Measurements from ENCODE around the gene SLC5A1.
A peak's percentile ranks its signal among the peaks of the same experiment; 100 is the strongest.
"Not testable (repeated sequence)": the region's sequence is repeated elsewhere in the genome, so short reads cannot be mapped to it uniquely, and the experiment has no call there.

The SLC5A1 gene

DNA sequence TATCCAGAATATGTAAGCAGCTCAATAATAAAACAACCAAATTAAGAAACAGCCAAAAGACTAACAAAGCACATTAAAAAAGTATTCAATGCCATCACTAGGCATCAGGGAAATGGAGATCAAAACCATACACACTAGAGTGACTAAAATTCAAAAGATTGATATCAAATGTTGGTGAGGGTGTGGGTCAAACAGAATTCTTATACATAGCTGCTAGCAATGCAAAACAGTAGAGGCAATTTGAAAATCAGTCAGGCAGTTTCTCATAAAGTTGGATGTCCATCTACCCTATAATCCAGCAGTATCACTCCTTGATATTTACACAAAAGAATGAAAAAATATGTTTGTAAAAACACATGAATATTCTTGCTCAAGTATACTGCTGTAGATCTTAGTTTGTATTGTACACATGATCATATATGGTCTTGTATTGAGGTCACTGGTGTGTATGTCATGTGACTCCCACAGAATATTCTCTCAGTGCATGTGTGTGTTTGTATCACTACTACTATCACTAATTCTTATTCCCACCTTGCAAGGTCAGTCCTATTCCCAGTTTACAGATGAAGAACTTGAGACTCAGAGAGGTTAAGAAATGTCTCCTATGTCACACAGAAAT, 54.9 kb downstream of the SLC5A1 start:
- DNase-seq: no peak

DNA sequence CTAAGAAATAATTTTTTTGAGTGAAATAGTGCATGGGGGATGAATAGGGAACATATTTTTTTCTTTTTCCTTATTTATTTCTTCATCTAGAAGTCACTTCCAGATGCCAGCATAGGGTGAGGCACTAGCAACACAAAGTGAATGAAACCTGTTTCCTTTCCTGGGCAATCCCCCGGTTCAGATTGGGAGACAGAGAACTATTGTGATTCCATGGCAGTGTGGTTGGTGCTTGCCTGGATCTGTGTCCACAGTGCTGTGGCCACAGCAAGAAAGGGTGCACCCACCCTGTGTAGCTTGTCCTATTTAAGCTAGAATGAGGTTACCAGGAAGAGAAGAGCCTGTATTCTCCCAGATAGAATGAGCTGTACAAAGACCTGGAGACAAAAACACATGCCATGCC, 57.6 kb downstream of the SLC5A1 start:
- DNase-seq: no peak

DNA sequence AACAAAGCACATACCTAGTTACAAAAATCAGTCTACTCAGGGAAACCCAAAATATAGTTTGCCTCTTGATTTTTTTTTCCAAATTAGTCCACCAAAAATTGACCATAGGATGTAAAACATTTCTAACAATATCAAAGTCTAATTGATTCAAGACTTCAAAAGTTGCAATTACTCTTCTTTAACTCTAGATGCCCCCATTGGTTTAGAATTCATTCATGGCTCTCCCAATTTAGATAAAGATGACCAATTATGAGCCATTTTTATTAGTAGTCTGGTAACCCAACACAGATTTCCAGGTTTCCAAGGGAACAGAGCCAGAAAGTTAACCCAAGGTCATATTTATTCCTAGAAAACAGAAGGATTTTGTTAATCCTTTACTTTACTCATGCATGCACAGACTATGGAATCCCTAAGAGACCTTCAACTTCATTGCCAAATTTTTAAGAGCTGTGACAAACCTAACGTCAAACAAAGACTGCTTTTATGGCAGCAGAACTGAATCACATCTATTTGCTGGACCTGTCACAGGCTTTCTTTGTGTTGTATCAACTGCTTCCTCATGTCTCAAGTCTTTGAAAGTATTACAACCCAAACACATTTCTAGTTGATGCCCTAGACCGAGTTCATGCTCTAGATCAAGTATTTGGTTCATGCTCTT, 60.7 kb downstream of the SLC5A1 start:
- DNase-seq: no peak

DNA sequence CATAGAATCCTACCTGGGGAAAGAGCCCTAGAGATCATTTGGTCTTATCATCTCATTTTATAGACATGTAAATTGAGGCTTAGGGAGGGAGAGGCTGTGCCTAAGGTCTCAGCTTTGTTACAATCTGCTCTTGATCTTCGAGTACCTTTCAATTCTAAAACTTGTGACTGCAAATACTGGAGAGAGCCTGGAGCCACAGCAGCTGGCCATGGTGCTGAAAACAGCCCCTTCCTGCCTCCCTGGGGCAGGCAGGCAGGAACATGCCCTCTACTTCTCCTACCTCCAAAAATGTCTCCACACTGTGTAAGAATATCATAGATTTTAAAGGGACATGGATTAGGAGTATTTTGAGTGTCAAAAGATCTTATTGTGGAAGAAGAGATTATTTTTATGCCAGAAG, 63.9 kb downstream of the SLC5A1 start:
- DNase-seq: no peak

DNA sequence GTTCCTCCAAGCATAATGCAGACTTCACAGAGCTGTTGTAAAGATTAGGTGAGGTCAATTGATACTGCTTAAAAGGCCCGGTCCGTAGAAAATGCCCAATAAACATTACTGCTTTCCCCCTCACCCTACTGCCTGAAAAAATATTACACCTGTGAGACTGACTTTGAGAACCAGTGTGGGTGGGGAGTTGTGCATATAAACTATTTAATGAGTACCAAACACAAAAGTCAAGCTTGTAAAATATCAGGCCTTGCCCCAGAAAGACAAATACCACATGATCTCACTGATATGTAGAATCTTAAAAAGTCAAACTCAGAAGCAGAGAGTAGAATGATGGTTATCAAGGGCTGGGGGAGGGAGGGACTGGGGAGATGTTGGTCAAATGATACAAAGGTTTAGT, 69.3 kb downstream of the SLC5A1 start:
- DNase-seq: no peak

DNA sequence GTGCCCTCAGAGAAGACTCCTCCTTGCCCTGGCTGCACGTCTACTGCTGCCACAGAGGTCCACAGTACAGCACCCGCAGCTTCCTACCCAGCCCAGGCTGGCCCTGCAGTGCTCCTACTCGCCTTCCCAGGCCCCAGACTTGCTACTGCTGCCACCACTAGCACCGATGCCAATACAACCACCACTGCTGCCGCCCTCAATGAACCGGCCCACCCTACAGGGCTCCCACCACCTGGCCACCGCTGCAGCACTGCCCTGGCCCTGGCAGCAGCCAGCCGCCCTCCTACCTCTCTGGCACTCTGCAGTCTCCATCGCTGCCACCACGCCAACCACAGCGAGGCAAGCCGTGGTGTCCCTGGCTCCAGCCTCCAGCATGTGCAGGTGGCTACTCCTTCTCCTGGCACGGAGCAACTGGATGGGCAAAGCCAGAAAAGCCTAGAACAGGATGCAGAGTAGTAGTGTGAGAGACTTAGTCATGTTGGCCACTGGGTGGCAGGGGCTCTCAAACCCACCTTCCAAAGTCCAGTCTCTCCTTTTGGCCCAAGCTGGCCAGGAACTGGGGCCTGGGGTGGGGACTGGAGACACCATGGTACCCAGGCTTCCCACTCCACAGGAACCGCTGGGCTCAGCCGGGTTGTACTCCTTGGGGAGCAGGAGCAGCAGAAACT, 76.6 kb downstream of the SLC5A1 start:
- no peak for DNase-seq

DNA sequence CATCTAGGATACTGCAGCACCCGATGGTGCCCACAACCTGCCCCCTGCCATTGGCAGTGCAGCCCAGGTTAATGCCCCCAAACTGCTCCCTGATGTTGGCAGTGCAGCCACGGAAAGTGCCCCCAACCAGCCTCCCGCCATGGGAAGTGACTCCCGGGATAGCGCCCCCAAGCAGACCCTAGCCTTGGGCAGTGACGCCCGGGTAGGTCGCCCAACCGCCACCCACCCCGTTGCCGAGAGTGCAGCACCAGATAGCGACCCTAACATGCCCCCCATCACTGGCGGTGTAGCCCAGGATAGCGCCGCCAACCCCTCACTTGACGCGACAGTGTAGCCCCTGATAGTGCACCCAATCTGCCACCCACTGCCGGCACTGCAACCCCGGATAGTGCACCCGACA, 77.5 kb downstream of the SLC5A1 start:
- no peak for DNase-seq

DNA sequence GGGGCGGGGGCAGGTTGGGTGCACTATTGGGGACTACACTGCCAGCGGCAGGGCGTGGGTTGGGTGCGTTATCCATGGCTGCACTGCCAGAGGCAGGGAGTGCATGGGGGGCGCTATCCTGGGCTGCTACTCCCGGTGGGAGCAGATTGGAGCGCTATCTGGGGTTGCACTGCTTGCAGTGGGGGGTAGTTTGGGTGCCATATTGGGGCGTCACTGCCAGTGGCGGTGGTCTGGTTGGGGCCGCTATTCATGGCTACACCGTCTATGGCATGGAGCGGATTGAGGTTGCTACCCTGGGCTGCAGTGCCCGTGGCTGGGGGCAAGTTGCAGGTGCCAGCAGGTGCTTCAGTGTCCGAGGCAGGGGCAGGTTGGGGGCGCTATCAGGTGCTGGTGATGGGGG, 79.8 kb downstream of the SLC5A1 start:
- DNase-seq: no peak

DNA sequence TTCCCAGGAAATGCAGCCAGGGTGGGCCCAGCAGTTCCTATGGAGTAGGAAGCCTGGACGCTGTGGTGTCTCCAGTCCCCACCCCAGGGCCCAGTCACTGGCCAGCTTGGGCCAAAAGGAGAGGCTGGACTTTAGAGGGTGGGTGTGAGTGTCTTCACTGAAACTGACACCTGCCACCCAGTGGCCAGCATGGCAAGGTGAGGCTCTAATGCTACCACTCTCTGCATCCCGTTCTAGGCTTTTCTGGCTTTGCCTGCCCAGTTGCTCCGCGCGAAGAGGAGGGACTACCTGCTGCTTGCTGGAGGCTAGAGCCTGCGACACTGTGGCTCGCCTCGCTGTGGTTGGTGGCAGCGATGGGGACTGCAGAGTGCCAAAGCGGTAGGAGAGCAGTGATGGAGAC, 80.6 kb downstream of the SLC5A1 start:
- DNase-seq: no peak

DNA sequence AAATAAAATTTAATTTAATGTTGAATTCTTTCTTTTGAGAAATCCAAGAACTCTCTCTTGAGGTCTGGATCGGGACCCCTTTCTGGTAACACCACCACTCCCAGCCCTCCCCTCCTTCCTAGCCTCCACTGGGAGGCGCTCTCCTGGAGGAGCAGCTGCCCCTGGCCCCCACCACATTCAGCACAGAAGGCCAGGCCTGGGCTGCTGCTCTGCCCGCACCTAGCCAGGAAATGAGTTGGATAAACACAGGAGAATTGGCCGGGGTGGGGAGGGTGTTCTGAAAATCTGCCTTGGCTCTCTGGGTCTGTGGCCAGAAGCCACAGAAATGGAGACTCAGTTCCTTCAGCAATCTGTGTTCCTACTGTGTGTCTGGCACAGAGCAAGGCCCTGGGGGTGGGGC, 84.8 kb downstream of the SLC5A1 start:
- no peak for DNase-seq

DNA sequence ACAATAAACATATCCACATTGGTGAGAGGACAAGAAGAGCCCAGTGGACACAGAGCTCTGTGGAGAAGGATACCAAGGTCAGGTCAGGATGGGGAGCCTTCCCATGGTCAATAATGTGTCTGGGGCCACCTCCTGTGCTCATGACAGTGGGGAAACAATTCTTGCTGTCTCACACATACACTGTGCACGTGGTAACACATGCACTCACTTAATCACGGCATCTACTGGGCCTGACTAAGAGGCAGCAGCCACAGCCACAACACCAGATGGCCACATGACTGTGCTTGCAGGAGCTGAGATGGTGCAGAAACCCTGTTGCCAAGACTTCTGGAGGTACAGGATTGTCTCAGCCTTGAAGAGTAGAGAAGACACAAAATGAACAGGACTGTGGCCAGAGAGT, 87.4 kb downstream of the SLC5A1 start:
- DNase-seq: no peak

DNA sequence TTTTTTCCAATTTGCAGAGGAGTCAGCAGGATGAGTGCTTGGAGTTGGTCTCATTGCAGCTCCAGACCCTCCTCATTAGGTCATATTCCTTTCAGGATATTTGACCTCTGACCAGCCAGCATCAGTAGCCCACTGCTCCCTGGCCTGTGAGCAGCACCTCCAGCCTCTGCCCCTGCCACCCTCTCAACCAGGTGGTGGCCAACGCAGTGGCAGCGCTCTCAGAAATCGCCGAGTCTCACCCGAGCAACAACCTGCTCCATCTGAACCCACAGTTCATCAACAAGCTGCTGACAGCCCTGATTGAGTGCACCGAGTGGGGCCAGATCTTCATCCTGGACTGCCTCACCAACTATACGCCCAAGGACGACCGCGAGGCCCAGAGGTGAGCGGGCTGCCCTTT, 89.1 kb downstream of the SLC5A1 start:
- DNase-seq: no peak

DNA sequence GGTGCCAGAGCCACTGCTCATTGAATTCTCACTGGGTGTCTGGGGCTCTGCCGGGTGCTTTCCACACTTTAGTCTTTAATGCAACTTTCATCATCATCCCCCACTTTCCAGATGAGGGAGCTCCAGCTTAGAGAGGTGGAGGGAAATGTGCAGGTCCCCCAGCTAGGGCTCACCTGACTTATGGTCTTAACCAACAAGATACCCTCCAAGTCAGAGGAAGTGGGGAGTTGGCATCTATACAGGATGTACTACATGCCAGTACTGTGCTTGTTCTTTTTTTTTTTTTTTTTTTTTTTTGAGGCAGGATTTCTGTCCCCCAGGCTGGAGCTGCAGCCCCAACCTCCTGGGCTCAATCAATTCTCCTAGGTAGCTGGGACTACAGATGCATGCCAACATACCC, 89.7 kb downstream of the SLC5A1 start:
- no peak for DNase-seq

DNA sequence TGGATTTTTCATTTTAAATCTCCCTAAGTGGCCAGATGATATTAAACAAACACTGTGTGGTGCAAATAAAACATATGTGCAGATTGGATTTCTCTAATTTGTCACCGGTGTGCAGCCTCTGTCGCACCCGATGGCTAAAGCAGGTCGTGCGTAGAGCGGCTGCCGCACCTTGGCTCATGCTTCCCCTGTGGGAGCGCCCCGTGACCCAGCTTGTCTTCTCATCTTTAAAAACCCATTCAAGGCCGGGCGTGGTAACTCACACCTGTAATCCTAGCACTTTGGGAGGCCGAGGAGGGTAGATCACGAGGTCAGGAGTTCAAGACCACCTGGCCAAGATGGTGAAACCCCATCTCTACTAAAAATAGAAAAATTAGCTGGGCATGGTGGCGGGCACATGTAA, 91.7 kb downstream of the SLC5A1 start:
- not testable (repeated sequence) for DNase-seq

DNA sequence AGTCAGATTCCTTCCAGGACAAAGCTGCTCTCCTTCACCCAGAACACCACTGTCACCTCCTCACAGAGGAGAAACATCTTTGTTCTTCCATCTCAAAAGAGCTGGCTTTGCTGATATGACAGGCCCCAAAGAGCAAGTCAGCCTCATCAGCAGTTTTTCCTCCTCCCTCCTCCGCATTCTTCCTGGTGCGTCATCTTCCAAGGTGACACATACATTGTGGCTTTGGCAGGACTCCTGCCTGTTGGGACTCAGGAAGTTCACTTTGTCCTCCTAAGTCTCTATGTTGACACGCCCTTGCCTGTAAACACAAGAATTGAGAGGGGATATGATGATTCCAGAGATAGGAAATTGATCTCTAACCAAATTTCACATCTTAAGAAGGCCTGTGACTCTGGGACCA, 92.9 kb downstream of the SLC5A1 start:
- not testable (repeated sequence) for DNase-seq

DNA sequence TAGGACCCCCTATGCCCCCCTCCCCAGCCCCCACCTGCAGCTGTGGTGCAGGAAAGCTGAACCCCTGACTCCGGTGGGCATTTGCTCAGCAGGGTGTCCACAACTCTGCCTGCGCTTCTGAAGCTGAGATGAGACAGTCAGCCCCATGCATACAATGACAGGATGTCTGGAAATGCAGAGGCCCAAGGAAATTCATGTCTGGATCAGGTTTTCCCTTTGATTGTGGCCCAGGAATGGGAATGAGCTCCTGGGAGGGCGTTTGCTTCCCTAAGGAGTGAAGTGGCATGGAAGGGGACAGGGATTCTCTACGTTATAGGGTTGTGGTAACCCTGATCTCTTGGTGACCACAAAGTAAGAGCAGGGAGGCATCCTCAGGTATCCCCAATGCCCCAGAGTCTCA, 93.8 kb downstream of the SLC5A1 start:
- DNase-seq: not testable (repeated sequence)

DNA sequence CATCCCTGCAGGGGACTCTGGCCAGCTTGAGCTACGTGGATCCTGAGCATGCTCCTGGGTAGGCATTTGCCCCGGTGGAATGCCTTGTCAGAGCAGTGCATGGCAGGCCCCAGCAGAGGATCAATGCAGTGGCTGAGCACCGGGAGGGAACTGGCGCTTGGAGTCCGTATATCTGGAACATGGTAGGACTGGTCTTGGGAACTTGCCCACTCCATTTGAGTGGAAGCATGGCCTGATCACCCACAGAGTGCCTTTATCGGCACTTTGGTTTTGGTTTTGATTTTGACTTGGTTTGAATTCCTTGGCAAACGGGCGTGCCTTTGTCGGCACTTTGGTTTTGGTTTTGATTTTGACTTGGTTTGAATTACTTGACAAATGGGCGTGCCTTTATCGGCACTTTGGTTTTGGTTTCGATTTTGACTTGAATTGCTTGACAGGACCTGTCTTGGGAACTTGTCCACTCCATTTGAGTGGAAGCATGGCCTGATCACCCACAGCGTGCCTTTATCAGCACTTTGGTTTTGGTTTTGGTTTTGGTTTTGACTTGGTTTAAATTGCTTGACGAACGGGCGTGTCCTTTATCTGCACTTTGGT, 94.8 kb downstream of the SLC5A1 start:
- peak; percentile 17 for DNase-seq

DNA sequence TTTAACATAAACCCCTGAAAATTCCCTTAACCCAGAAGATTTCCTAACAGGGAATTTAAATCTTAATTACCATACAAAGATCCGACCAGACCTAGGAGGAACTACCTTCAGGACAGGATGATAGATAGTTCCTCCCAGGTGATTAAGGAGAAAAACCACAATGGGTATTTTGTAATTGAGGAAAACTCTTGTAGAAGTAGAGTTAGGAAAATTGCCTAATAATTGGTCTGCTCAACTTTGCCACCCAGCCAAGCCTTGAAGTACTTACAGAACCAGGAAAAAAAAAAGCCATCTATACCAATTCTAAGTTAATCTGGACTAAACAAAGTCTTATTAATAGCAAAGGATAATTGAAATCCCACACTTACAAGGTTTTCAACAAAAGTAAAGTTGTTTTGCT, 95.5 kb downstream of the SLC5A1 start:
- not testable (repeated sequence) for DNase-seq

DNA sequence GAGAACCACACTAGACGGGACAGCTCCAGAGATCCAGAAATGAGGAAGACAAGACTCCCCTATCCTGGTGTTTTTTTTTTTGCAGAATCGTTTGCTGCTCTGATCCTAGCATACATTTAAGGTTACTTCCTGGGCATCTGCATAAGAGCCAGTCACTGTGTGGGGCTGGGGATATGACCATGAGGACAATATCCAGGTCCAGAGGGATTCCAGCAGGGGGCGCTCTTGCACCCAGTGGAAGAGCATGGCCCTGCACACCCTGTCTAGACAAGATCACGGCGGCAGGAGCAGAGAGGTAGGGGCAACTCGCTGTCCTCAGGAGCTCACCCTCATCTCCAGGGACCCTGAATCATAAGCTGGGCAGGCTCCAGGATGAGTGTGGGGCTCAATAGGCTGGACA, 97.6 kb downstream of the SLC5A1 start:
- not testable (repeated sequence) for DNase-seq

DNA sequence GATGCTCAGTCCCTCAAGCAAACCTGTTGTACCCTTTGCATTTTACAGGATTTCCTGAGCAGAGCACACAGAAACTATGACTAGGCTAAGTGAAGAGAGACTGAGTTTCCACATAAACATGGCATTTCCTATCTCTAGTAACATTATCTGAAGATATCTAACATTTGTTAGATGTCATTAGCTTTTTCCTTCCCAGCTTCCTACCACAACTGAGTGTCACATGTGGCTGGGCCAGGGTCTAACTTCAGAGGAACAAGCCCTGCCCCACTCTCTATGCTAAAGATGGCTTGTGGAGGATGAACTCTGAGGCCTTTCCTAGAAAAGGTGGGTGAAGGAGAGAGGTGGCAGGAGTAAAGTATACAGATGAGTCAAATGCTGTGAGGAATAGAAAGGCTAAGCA, 99.5 kb downstream of the SLC5A1 start:
- no peak for DNase-seq

DNA sequence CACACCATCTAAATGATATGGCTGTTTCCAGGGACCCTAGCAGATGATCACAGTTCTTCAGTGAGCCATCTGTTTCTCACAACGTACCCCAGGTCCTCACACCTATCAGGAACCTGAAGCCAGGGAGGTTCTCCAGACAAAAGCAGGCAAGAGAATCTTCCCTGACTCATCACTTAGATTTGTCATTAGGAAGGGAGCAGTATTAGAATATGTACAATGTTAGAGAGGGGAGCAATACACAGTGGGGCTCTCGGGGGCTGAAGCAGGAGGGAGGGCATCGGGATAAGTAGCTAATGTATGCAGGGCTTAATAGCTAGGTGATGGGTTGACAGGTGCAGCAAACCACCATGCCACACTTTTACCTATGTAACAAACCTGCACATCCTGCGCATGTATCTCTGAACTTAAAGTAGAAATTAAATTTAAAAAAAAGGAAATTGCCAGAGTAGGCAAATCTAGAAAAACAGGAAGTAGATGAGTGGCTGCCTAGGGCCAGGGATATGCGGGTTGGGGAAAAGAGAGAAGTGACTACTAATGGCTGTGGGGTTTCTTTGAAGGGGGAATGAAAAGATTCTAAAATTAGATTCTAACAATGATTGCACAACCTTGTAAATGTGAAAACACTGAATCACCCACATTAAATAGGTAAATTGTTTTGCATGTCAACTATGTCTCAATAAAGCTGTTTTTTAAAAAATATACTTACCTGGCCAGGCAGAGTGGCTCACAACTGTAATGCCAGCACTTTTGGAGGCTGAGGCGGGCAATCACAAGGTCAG, 101.6 kb downstream of the SLC5A1 start:
- no peak for DNase-seq

DNA sequence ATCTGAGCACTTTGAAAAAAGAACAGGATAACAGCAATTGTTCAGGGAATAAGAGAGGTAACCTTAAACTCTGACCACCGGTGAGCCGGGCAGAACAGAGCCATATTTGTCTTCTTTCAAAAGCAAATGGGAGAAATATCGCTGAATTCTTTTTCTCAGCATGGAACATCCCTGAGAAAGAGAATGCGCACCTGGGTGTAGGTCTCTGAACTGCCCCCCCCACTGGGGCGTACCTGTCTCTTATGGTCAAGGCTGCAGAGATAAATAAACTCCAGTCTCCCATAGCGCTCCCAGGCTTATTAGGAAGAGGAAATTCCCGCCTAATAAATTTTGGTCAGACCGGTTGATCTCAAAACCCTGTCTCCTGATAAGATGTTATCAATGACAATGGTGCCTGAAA, 104.1 kb downstream of the SLC5A1 start:
- not testable (repeated sequence) for DNase-seq

DNA sequence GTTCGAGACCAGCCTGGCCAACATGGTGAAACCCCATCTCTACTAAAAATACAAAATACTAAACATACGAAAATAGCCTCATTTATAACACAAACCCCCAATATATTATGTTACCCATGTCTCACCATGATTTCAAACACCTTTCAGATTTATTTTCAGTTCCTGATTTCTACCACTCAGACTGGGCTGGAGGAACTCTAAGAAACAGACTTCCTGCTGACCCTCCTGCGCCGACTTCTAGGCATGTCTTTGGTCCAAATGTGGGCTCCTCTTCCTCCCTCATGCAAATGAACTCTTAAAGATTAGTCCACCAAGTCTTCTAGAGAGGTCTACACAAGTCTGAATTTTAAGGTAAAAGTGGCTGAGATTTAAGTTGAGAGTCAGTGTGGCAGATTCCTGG, 105.3 kb downstream of the SLC5A1 start:
- DNase-seq: not testable (repeated sequence)

All from activated gamma-delta T cell treated with Interleukin-2 at 50 U/mL for 16 hours (primary cell).